DLD1 (cell line): Measurements from ENCODE around the gene KCNK5.

Experiments used
- in situ Hi-C: cut with HindIII; loops from 2 replicates; pipeline ENCODE4 v1.10.0; 2017; ENCODE audit warnings: low sequenced_read_pairs

KCNK5 gene, protein sequence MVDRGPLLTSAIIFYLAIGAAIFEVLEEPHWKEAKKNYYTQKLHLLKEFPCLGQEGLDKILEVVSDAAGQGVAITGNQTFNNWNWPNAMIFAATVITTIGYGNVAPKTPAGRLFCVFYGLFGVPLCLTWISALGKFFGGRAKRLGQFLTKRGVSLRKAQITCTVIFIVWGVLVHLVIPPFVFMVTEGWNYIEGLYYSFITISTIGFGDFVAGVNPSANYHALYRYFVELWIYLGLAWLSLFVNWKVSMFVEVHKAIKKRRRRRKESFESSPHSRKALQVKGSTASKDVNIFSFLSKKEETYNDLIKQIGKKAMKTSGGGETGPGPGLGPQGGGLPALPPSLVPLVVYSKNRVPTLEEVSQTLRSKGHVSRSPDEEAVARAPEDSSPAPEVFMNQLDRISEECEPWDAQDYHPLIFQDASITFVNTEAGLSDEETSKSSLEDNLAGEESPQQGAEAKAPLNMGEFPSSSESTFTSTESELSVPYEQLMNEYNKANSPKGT

DNA sequence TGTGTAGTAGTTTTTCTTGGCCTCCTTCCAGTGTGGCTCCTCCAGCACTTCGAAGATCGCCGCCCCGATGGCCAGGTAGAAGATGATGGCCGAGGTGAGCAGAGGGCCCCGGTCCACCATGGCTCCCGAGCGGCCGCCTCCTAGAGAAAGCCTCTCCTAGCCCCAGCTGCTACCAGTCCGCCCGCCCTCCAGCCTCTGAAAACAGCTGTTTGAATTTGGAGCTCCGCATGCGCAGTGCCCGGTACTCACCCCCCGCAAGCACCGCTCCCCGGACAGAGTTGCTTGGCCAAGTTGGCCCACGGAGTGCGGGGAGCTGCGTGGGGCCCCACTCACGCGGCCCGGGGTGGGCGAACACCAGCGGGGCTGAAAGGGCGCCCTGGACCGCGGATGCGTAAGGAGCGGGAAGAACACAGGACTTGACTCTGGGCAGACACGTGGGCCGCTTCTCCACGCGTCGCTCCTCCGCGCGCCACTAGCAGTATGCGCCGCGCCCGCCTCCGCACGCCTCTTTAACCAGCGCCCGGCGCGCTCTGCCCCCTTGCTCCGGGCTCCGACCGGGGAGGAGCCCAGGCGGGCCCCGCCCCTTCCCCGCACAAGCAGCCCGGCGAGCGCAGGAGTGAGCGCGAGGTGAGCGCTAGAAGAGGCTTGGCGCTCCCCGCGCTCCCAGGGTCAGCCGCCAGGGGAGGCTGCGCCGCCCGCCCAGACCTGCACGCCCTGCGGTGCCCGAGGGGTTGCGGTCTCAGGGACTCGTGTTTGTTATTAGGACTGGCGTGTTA lies at the start of gene KCNK5:
Gene KCNK5 (minus strand): TSS at position 484 of the 776 bp plus-strand sequence. CDS start 364 bp downstream, at position 120.
- in situ Hi-C loops = no loop called here

DNA sequence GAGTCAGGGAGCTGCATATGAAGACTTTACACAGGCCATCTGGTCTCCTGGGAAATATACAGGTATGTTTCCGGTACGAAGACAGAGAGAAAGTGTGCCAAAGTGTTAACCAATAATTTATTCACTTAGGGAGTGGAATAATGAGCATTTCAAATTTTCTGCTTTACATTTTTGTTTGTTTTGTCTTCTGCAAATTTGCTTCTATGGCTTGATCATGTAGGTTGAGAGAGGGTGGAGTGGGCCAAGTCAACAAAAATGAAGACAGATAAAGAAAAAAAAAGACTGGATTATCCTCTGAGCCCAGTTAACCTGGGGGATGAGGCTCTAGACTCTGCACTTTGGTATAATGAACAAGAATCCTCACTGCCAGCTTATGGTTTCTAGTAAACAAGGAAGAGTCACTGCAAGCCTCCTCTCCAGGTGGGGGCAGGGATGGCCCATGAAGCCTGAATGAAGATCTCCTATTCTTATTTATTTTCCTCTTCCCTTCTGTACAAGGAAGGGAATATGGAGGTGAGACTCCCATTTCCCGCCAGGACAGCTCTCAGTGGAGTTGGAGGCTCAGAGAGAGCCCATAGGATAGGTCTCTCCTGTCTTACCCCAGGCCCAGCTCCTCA lies 47.2 kb upstream of the KCNK5 start:
- in situ Hi-C loops = no loop called here

DNA sequence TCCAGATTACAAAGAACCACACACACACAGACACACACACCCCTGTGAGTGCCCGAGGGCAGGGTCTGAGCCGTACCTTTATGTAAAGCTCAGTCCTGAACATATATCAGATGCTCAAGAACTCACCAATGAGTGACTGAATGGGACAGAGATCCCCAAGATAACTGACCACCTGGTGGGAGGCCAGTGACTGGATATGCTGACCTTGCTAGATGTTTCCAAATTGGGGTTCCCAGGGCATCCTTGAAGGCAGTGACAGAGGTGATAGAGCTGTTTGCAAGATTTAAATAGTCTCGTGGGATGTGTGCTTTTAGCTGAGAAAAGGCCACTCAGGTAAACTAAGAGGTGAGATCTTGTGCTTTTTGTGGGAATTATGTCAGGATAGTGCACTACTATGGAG lies 45.6 kb upstream of the KCNK5 start:
- in situ Hi-C loops = no loop called here

DNA sequence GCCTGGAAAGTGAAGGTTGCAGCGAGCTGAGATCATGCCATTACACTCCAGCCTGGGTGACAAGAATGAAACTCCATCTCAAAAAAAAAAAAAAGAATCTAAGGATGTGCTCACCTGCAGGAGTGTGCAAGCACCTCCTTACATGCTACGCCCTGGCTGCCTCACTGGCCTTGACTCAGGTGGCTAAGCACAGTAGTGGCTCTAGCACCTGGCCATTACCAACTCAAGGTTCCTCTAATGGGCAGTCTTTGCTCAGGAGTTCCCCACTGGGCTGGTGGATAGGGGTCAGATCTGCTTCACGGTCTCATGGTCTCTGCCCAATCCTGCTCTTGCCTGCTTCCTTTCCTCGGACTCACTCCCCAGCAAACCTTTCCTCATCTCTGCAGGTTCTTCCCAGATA lies 45.2 kb upstream of the KCNK5 start:
- in situ Hi-C loops = no loop called here

DNA sequence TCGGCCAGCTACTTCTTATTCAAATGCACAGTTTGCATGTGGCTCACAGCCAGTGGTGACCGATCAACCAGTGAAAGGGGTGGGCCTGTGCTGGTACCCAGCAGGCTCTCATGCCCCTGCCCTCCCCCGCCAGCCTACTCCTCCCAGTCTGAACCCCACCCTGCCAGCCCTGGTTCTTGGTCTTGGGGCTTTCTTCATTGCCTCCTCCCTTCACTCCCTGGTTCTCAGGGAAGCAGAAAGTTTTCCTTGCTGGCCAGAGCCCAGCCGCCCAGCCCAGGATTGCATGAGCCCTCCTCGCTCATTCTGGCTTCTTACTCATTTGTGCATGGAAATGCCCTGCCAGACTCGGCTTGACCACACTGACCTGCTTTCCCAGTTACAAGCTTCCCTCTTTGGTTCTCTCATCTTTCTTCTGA lies 44.1 kb upstream of the KCNK5 start:
- in situ Hi-C loops = no loop called here

DNA sequence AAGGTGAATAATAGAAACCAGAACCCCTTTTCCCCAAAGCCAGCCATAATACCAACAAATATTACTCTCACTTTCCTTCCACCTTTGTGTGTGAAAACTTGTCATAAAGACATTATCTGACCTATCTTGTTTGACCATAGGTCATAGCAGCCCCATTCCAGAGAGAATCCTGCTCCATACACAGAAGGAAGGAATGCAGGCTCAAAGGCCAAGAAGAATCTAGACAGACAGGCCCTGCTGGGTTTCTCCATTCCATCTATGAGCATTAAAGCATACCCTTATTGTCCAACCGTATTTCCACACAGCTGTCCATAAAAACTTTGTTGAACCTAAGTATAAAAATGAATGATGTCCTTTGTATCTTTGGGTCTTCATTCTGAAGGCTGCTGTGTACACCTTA lies 40.7 kb upstream of the KCNK5 start:
- in situ Hi-C loops = no loop called here

DNA sequence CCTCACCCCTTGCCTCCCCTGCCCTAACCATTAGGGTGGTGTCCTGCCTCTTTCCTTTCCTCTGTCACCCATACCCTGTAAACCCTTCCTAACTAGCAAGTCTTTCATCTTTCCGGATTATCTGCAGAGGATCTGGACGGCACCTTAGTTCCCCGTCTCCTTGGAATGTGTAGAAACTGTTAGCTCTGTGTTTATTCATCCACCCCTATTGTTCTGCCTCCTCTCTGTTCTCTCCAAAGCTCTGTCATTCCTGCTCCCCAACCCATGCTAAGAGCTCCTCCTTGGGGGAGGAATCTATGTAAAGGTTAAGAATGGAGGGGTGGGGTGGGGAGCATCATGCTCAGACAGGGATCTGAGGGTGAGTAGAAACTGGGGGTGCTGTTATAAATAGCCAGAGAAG lies 39.4 kb upstream of the KCNK5 start:
- in situ Hi-C loops = no loop called here

DNA sequence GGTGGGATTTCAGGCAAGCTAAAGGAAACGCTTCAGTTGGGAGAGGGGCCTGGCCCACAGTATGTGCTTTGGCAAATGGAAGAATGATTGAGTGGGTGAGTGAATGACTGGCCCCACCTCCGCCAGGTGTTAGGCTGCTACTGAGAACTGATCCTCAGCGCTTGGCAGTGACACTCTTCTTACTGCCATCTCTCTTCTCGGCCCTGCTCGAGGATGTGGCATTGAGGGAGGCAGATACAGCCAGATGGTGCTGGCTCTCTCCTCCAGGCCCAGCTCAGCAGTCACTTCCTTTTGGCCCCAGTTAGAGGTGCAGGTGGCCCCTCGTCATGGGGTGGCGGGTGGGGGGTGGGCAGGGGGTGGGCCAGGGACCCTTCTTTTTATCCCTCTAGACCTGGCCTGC lies 38.9 kb upstream of the KCNK5 start:
- in situ Hi-C loops = no loop called here

DNA sequence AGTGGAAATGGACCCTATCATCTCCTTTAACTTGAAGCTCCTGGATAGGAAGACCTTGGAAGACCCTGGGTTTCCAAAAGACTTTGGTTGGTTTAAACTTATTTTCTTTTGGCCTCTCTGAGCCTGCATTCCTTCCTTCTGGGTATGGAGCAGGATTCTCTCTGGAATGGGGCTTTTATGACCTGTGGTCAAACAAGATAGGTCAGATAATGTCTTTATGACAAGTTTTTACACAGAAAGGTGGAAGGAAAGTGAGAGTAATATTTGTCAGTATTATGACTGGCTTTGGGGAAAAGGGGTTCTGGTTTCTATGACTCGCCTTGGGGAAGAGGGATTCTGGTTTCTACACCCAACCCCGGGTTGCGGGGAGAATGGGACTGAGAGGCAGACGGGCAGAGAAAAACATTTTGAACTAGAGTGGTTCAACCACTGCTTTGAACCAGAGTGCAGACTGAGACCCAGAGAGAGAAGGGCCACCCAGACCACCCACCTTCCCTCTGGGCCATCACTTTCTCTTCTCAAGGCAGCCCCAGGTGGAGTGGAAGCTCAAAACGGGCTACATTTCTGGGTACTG lies 37.6 kb upstream of the KCNK5 start:
- in situ Hi-C loops = no loop called here

DNA sequence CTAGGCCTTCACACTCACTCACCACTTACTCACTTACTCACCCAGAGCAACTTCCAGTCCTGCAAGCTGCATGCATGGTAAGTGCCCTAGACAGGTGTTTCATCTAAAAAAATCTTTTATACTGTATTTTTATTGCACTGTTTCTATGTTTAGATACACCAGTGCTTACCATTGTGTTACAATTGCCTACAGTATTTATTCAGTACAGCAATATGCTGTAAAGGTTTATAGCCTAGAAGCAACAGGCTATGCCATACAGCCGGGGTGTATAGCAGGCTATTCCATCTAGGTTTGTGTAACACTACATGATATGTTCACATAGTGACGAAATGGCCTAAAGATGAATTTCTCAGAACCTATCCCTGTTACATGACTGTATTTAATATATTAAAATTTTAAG lies 37.1 kb upstream of the KCNK5 start:
- in situ Hi-C loops = no loop called here

DNA sequence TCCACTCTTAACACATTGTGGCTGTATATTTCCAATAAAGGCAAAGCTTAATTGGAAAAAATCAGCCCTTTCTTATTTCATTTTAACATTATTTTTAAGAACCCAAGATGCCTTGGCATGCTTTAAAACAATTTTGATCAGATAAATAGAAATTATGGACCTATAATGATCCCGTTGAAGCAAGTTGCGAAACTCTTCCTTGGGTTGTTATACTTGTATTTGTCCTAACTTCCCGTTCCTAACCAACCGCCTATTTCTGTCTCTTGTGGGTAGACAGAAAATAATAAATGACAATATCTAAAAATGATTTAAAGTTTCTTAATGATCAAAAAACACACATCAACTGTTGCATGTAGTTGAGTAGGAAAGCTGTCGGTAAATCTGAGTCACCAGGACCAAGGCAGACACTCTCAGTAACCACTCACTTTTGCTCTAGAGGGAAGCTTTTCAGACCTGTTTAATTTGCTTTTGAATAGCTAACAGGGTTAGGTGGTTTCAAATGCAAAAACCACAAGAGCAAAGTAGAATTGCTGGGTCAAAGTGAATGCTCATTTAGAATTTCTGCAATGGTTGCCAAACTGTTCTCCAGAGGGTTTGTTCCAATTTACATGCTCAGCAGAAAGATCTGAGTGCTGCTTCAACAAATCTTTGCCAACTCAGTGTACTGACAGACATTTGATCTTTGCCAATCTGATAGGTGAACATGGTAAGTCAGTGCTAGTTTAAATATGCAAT lies 34.2 kb upstream of the KCNK5 start:
- in situ Hi-C loops = no loop called here

DNA sequence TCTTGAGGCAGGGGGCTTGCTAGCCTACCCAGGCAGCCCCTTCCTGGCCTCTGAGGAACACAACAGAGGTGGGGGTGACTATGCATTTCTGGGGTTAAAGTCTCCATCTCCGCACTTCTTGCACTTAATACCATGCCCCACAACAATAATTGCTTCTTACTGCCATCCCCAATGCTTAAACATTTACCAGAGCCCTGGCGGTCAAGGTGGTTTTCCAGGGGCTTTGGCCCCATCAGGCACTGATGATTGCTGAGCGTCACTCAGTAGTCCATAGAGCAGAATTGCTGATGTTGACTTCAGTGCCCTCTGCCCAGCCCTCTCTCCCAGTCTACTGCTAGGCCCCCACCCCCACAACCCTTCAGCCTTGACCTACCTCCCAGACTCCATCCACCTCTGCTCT lies 32.5 kb upstream of the KCNK5 start:
- in situ Hi-C loops = no loop called here

DNA sequence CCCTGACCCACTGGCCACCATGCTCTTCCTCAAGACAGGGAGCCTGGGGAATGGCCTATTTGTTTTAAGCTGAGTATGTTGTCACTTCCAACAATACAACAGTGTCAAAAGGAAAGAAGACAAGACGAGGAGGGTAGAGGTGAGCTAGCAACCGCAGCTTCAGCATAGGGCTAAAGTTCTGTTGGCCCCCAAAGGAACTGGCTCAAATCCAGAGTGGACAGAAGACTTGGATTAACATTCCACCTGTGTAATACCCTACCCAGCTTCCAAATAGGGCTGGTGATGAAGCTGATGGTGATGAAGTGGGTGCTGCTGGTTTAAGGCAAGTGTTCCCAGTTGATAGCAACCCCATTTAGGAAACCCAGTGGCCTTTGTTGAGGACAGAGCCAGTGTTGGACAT lies 31.7 kb upstream of the KCNK5 start:
- in situ Hi-C loops = no loop called here

DNA sequence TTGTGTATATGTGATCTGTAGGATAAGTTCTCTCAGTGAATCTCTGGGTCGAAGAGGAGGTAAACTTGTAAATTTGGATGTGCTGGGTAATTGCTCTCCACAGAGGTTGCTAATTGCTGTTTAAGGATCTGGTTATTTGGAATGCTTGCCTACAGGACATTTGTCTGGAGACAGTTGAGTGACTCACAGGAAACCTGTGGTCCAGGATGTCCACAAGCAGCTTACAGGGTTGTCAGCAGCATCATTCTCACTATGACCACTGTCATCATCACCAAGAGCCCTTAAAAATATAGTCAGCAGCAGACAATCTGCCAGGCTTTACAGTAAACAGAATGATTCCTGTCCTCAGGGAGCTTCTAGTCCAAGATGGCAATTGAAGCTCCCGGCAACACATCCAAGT lies 31.2 kb upstream of the KCNK5 start:
- in situ Hi-C loops = no loop called here

DNA sequence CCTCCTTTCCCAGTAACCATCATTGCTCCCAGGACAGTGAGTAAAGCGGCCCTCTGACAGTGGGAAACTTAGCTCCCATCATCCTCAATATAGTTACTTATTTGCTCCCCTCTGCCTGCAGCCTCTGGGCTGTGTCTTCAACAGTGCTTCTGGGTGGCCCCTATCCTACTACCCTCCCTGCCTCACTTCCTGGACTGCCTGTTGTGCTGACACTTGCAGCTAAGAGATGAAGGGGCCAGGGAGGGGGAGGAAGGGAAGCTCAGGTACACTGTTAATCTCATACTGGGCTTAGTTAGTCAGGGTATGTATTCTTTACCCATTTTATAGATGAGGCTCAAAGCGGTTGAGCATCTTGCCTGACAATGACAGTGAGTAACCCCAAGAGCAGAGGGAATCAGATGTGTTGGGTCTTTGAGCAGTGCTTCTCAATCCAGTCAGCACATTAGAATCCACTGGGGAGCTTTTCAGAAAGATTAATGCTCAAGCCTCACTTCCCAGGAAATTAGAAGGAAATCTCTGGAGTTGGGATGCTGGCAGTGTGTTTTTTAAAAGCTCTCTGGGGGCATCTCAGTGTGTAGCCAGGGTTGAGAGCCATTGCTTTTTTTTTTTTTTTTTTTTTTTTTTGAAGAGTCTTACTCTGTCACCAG lies 27.1 kb upstream of the KCNK5 start:
- in situ Hi-C loops = no loop called here

DNA sequence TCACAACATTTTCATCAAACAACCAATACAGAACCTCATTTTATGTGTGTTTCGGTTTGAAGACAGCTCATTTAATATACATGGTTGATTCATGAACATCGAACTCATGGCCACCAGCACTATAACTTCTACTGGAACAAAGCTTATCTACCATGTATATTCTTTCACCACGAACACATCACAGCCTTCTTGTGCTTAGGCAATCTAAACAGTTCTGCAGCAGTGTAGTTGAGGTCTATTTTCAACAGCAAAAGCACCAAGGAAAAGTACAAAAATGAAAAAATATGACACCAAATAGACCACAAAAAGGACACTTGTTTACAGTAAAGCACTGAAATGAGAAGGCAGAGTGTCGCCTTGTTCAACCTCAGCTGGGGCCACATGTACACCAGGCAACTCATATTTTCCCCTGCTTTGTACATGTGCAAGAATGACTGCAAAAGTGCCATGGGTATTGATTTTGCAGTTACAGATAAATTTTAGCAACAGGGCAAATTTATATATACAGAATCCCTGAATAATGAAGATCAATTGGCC lies 25.8 kb upstream of the KCNK5 start:
- in situ Hi-C loops = no loop called here

DNA sequence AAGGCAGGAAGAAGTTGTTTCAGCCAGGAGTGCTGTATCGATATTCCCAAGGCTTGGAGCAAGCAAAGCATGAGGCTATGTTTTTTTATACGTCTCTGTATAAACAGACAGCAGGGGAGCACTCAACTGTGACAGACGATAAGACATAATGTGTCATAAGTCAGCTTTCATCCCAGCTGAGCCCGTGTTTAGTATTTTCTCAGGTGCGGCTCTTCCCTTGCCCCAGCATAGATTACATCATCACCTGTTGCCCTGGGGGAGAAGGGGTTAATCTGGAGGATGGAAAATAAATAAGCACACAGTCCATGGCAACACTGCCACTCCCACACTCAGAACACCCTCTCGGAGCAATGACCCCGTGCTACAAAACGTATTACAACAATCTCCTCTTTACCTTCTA lies 22.1 kb upstream of the KCNK5 start:
- in situ Hi-C loops = no loop called here

DNA sequence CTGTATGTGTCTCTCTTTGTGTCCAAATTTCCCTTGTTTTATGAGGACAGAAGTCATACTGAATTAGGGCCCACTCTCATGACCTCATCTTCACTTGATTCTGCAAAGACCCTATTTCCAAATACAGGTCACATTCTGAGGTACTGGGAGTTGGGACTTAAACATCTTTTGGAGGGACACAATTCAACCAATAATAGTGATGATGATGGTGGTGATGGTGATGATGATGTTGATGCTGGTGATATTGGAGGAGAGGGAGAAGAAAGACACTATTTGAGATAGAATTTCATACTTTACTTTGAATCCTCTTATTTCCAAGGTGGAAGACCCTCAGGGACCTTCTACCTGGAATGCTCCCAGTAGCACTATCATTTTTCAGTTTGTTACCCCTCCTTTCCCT lies 21.2 kb upstream of the KCNK5 start:
- in situ Hi-C loops = no loop called here

DNA sequence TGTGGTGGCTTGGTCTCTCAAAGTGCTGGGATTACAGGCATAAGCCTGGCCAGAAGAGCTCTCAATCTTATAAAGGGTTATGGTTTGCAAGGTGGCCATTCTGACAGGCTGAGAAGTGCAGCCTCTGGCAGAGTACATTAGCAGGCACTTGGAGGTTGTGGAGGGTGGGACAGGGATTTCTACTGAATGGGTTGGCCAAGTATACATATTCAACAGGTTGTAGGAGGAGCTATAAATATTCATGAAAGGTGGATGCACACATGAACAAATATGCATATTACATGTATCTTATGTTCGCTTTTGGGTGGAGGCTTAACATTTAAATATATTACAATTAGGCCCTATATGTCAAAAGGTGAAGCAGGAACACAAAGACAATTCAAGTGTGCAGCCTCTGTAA lies 20.0 kb upstream of the KCNK5 start:
- in situ Hi-C loops = no loop called here

DNA sequence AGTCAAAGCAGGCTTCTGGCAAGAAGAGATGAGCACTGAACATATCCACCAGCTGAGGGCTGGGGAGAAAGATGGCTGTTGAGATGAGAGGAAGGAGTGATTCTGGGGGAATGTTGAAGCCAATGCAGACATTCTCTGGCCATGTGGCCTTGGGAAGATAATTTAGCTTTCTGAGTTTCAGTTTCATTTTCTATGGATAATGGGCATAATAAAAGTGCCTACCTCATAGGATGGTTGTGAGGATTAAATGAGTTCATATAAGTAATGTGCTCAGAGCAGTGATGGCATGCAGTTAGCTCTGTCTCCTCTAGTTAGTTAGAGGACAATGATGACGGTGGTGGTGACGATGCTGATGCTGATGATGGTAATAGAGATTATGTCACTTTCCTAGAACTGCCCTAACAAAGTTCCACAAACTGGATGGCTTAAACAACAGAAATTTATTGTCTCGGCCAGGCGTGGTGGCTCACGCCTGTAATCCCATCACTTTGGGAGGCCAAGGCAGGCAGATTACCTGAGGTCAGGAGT lies 18.5 kb upstream of the KCNK5 start:
- in situ Hi-C loops = no loop called here
